Measurements from ENCODE around the gene SLC39A11.

SLC39A11 gene

GRCh38 chr17:72974605-72975232 is 117.8 kb downstream of the SLC39A11 start:
- DNase-seq: no peak

DNA sequence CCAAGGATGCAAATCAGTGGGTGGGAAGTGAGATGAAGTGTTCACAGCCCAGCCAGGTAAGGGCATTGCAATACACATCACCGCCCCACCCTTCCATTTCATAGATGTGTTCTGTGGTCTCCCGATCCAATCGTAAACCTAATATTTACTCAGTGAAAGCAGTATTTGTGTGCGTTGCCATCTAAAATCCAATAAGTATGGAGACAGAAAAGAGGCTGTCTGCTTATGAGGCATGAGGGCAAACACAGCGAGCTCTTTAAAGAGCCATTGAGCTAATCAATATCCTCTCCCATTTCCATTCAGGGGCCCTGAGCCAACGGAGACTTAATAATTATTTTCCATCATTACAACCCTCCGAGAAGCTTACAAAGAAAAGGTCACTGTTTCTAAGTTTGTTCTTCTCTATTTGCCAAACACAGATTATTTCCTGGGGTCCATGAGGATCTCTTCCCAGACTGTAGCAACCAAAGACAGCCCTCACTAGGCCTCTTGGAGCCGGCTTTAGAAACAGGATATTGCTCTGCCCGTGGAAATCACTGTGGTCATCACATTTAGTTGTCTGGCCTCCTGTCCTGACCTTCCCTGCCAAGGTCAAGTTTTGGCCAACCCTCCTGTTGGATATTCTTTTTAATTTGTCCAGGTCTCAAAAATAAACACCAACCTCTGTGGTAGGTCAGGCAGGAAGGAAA is 120.1 kb downstream of the SLC39A11 start:
- DNase-seq: no peak

DNA sequence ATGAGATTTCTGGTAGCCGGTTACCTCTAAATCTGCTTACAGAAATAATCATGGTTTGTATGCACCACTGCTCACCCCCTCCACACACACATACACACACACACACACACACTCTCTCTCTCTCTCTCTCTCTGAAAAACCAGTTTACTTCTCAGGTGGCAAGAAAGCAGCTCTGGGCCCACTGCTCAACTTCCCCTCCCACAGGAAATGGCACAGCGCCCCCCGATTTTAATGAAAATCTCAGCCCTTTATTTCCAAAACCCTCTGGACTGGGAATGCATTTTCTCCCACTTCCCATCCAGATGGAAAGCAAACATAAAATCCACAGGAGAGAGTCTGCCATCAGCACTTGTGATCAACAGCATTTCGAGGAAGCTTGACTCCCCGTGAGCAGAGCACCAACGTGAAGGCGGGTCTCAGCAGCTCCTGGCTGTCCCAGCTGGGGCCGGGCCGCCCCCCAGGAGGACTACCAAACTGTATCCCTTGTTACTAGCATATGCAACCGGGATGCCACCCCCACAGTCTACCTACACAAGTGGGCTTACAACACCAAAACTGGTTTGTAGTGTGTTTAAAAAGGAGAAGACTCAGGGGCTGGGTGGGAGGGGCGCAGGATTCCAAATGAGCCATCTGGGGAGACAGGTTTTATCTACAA is 121.1 kb downstream of the SLC39A11 start:
- no peak for DNase-seq

DNA sequence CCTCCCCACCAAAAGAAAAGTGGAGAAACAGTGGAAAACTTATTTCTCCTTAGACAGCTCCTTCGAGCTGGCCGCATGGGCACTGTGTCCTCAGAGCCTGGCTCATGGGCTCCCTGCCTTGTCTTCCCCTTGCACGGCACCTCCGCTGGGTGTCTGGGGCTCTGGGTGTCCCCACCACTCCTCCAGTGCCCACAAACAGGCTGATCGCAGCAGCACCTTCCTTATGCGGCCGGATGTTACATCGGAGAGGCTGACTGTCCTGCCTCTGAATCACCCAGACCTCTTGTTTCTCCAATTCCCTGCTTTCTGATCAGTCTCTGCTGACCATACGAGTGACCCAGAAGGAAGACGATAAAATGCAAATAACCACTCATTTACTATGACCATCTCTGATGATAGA is 121.7 kb downstream of the SLC39A11 start:
- no peak for DNase-seq

- DNase-seq: no peak
These were observed 122.2 kb downstream of the SLC39A11 start for GRCh38 chr17:72970246-72970645.

GRCh38 chr17:72969293-72969906 is 123.1 kb downstream of the SLC39A11 start:
- DNase-seq: no peak

DNA sequence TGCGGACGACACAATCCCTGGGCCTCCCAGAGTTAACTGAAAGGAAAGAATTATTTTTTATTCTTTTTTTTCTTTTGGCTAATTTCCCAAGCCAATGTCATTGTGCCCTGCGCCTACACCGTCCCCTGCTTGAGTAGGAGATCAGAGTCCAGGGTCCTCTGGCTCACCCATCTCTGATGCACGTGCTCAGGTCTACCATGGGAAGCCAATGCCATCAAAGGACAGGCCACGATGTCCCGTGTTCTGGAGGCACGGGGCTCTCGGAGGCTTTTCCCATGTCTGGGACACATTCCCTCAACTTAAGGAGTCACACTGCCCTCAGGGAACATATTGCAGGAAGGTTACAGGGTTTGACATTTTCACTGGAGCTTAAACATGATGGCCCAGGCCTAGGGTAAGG is 123.7 kb downstream of the SLC39A11 start:
- no peak for DNase-seq

DNA sequence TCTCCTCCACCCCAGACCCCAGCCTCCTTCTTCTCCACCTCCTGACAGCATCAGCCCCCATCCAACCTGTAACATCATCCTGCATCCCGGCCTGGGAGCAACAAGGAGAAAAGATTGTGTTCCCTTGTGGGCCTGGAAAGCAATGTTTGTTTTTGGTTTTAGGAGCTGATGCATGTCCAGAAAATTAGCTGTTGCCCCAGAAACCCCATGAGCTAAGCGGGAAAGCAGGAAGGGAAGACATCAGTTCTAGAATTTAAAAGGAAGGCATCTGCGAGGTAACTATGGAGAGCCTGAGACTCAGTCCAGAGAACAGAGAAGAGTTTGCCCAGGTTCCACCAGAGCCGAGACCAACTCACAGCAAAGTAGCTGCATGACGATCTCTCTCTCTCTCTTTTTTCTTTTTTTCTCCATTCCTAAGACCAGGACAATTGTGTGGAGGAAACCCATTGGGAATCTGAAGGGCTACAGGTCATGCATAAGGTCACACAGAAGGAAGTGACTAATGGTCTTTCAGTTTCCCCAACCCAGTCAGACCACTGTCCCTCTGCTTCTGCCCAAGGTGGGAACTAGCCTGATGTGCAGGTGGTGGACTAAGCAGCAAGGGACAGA is 124.4 kb downstream of the SLC39A11 start:
- DNase-seq: no peak

- no peak for DNase-seq
These were observed 125.1 kb downstream of the SLC39A11 start for GRCh38 chr17:72967277-72967970.

GRCh38 chr17:72962106-72962505 is 130.4 kb downstream of the SLC39A11 start:
- no peak for DNase-seq

DNA sequence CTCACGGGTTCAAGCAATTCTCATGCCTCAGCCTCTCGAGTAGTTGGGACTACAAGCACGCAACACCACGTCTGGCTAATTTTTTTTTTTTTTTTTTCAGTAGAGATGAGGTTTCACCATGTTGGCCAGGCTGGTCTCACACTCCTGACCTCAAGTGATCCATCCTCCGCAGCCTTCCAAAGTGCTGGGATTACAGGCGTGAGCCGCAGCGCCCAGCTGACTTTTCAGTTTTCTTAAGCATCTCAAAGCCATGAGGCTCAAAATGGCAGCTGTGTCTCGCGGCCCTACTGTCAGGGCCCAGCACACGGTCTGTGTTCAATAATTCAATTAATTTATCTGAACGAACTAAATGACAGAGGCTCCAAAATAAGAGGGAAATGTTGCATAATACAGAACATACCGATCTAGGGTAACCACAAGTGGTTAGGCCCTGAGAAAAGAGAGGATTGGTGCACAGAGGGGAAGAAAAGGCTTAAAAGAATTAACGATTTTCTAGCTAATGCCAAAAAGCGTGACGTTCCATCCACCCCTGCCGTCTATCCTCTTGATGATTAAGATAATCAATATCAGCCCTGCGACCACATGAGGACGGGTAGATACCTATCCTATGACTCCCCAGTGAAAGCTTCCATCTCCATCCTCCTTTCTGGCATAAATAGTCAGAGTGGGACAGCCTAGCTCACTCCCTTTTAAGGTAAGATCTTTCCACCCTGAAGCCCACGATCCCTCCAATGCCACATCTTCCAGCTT is 136.9 kb downstream of the SLC39A11 start:
- no peak for DNase-seq

- DNase-seq: no peak
These were observed 137.9 kb downstream of the SLC39A11 start for GRCh38 chr17:72954579-72954978.

GRCh38 chr17:72953621-72954020 is 138.9 kb downstream of the SLC39A11 start:
- no peak for DNase-seq

DNA sequence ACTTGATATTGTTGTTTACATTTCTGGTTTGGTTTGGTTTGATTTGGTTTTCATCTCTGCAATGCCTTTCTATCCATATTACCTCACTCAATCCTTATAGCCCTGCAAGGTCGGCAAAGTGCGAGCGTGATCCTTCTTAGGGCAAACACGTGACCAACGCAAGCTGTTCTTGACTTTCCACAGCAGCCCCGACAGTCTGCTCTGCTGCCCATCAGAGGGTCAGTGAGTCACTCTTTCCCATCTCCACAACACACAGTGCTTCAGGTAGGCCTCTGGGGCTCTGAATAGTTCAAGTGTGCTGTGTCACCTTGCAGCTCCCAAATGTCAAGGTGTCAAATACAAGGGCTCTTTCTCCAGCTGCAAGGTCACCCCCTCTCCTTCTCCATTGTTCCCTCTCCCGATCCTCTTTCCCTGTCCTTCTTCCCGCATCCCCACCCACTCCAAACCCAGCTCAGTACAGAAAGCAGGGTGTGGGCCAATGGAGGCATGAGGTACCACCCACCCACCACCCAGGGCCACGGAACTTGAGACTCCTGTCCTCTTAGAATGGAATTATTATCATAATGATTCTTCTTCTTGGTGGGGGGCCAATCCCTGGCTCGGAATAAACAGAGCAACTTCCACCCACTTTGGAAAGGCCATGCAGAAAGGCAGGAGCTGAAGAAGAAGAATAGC is 139.7 kb downstream of the SLC39A11 start:
- DNase-seq: no peak

DNA sequence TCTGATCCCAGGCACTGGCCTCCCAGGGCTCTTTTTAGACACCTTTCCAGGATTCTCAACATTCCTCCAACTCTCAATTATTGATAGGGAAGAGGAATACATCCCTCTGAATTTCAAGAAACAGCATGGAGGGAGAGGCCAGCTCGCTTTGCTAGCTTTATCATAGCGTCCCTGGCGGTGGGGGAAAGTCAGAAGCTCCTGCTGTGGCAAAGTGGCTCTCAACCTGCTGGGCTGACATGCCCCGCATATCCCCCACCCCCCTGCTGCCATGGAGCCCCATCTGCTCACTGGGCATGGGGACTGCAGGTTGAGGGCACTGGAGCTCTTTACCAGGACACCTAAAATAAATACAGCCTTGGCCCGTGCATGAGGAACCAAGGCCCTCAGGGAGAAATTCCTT is 140.3 kb downstream of the SLC39A11 start:
- DNase-seq: no peak

DNA sequence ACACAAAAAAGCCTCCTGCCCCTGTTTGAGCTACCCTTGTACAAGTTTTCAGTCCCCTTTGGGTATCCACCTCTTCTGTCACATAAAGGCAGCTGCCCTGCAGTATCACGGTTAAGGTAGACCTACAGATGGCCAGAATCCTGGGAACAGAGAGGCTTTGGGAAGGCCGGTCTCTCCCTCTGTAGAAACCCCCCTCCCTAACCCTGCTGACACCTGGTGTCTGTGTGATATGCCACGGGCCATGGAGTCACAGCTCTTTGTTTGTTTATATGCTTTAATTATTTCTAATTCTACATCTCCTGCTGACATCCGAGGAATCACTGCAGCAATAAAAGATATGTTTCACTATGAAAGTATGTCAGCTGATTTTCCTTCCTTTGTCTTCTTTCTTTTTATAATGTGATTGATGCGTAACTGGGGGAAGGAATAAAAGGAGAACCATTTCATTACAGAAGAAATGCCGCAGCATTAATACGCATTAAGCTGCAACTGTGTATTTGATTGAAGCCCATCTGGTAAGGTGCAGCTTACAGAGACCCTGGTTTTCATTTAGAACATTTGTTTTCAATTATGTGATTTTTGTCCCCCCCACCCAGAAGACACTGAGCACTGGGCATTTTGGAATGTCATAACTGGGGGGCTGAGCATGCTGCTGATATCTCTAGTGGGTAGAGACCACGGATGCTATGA is 142.1 kb downstream of the SLC39A11 start:
- no peak for DNase-seq

GRCh38 chr17:72948115-72948514 is 144.4 kb downstream of the SLC39A11 start:
- DNase-seq: no peak

GRCh38 chr17:72947475-72947874 is 145.0 kb downstream of the SLC39A11 start:
- DNase-seq: no peak

DNA sequence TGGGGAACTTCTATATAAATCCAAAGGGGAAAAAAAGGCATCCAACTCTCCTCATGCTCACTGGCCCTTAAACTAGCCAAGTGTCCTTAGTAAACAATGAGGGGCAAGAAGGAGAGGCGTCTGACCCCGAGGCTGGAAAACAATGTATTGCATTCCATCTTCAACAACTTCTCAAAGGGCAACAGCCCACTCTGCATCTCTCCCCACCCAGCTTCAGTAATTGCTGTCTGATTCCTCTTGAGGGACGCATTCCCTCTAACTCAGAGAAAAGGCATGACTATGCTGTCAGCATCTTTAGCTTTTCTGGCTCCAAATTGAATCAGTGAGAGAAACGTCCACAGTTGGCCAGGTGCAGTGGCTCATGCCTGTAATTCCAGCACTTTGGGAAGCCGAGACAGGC is 145.8 kb downstream of the SLC39A11 start:
- no peak for DNase-seq

- DNase-seq: no peak
These were observed 146.3 kb downstream of the SLC39A11 start for GRCh38 chr17:72946156-72946555.

GRCh38 chr17:72945473-72945872 is 147.0 kb downstream of the SLC39A11 start:
- no peak for DNase-seq
